ENCODE results near the gene ZNF729.
A peak's percentile ranks its signal among the peaks of the same experiment; 100 is the strongest.
"Not testable (repeated sequence)": the region's sequence is repeated elsewhere in the genome, so short reads cannot be mapped to it uniquely, and the experiment has no call there.

ZNF729 gene

GRCh38 chr19:22286151-22286810 lies at the start of gene ZNF729:
Gene ZNF729, plus strand, starts transcription at chr19:22286441. Its CDS starts 85 bp downstream, at chr19:22286526.
- DNase-seq (ENCODE audit: low spot score), result no peak
- no peak for FAIRE-seq

- FAIRE-seq, result no peak
- no peak for DNase-seq (ENCODE audit: low spot score)
Observed at GRCh38 chr19:22256856-22257255, 29.4 kb upstream of the ZNF729 start.

- FAIRE-seq (no peak), DNase-seq (ENCODE audit: low spot score) (no peak)
Observed at GRCh38 chr19:22257381-22257780, 28.9 kb upstream of the ZNF729 start.

GRCh38 chr19:22257916-22258315 lies 28.3 kb upstream of the ZNF729 start:
- no peak for FAIRE-seq
- no peak for DNase-seq (ENCODE audit: low spot score)

GRCh38 chr19:22260499-22260898 lies 25.7 kb upstream of the ZNF729 start:
- FAIRE-seq (no peak), DNase-seq (ENCODE audit: low spot score) (no peak)

GRCh38 chr19:22261596-22261995 lies 24.6 kb upstream of the ZNF729 start:
- FAIRE-seq (no peak), DNase-seq (ENCODE audit: low spot score) (no peak)

GRCh38 chr19:22263121-22263520 lies 23.1 kb upstream of the ZNF729 start:
- DNase-seq (ENCODE audit: low spot score) (no peak), FAIRE-seq (no peak)

- not testable (repeated sequence) for FAIRE-seq; DNase-seq (ENCODE audit: low spot score)
Observed at GRCh38 chr19:22321554-22321953, 35.3 kb downstream of the ZNF729 start.

GRCh38 chr19:22326219-22326618 lies 40.0 kb downstream of the ZNF729 start:
- no peak for FAIRE-seq

GRCh38 chr19:22327321-22327720 lies 41.1 kb downstream of the ZNF729 start:
- DNase-seq (ENCODE audit: low spot score) (no peak), FAIRE-seq (no peak)

More at GRCh38 chr19:22326219-22326618, 40.0 kb downstream of the ZNF729 start:
- DNase-seq (ENCODE audit: low spot score), result no peak

GRCh38 chr19:22331521-22331920 lies 45.3 kb downstream of the ZNF729 start:
- no peak for DNase-seq (ENCODE audit: low spot score)
- no peak for FAIRE-seq

GRCh38 chr19:22332924-22333323 lies 46.7 kb downstream of the ZNF729 start:
- DNase-seq (ENCODE audit: low spot score) (peak; percentile 1), FAIRE-seq (no peak)

GRCh38 chr19:22335716-22336115 lies 49.5 kb downstream of the ZNF729 start:
- DNase-seq (ENCODE audit: low spot score) (no peak), FAIRE-seq (no peak)

- no peak for DNase-seq (ENCODE audit: low spot score)
- FAIRE-seq, result no peak
Observed at GRCh38 chr19:22354665-22355064, 68.4 kb downstream of the ZNF729 start.

Measured in urothelium cell line (cell line).